NCI-H524 treated with DMSO at 0.1 percent for 48 hours (cell line): ENCODE results near the gene MEAK7.

Experiments used
- DNase-seq: peaks from one replicate; lab custom pipeline; 2025; lab: John Stamatoyannopoulos, UW

The MEAK7 gene

GRCh38 chr16:84465154-84465553 is 39.3 kb downstream of the MEAK7 start:
- no peak for DNase-seq

GRCh38 chr16:84464116-84464515 is 40.3 kb downstream of the MEAK7 start:
- DNase-seq, result no peak

DNA sequence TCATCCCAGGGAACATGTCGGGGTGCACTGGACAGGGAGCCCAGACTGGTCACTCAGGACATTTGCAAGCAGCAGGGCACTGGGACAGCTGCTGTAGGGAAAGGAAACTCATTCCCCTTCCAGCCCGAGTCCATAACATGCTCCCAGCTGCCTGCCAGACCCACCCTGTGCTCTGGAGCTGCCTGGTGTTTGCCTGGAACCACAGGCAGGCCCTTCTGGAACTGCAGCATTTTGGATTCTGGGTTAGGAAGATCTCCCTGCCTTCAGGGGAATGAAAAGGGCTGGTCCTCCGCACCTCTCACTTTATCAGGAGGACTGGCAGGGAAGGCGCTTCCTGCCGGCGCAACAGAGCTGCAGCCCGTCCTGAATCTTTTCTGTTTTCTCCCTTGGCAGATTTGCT is 41.2 kb downstream of the MEAK7 start:
- no peak for DNase-seq

DNA sequence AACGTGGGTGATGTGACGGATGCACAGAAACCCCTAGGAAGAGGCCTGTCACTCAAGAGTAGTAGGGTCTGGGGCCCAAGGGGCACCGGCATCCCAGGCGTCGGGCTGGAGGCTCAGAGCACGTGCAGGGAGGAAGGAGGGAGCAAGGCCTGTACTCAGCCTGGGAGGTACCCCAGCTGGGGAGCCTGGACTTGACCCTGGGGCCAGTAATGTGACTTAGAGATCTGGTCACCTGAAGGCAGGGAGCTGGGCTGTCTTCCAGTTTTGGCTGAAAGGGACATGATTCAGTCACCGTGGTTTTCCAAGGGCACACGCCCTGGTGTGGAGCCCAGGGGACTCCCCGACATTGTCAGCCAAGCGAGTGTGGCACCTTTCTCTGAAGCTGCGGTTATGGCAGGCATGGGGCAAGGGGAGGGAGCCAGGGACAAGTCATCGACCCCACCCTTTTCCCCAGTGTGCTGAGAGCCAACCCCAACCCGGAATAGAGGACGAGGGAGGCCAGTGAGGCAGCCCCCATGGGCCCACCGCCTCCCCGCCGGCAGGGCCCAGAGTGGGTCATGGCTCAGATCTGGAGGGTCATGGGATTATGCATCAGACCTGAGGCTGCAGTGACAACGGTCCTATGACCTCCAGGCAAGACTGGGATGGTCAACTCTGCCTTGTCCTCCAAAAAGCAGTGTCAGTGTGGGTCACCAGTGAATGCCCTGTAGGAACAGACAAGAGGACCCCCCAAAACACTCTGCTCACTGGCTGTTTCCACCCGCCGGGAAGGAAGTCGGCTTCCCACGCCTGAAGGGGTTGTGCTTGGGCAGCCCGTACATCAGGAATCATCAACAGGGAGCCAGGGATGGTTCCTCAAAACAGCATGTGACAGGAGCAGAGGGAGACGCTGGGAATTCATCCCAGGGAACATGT is 41.9 kb downstream of the MEAK7 start:
- DNase-seq, result no peak

GRCh38 chr16:84461413-84462295 is 42.8 kb downstream of the MEAK7 start:
- DNase-seq, result no peak

DNA sequence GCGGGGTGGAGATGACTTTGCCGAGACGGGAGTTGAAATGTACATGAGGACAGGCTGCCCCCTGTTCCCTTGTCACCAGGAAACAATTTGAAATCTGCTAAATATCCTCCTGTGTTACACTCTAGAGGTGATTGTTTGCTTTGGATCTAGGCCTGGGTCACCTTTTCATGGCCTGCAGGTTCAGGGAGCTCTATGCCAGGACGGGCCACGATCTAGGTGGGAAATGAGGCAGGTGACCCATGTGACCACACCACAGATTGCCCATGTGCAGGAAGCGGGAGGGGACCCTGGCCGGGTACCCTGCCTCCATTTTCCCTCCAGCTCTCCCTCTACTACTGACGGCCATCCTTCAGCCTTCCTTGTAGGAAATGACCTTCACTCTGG is 43.4 kb downstream of the MEAK7 start:
- DNase-seq, result no peak

DNA sequence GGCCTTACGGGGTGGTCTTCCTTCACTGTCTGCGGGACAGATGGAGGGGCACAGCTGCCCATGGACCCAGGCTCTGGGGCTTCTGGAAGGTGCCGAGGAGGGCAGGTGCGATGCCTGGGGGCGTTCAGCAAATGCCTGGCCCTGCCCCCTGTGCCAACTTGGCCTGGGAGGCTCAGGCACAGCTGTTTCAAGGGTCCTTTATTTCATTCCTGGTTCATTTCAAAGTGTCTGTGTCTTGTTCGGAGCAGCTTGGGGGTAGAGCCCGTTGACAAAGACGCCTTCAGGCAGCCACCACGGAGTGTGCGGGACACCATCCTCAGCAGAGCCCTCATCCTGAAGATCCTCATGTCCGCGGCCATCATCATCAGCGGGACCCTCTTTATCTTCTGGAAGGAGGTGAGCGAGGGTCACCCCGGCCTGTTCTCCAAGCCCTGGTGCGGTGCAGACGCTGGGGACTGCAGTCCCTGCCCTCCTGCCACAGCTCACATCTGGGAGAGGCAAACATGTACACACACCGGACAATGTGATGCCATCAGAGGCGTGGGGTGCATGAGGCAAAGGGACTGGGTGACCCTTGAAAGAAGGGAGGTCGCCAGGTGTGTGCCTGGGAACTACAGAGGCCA is 43.9 kb downstream of the MEAK7 start:
- DNase-seq, result peak; percentile 35

- peak; percentile 100 for DNase-seq
Measured at GRCh38 chr16:84459941-84460405, 44.5 kb downstream of the MEAK7 start.

GRCh38 chr16:84459533-84459894 is 44.9 kb downstream of the MEAK7 start:
- DNase-seq, result no peak

DNA sequence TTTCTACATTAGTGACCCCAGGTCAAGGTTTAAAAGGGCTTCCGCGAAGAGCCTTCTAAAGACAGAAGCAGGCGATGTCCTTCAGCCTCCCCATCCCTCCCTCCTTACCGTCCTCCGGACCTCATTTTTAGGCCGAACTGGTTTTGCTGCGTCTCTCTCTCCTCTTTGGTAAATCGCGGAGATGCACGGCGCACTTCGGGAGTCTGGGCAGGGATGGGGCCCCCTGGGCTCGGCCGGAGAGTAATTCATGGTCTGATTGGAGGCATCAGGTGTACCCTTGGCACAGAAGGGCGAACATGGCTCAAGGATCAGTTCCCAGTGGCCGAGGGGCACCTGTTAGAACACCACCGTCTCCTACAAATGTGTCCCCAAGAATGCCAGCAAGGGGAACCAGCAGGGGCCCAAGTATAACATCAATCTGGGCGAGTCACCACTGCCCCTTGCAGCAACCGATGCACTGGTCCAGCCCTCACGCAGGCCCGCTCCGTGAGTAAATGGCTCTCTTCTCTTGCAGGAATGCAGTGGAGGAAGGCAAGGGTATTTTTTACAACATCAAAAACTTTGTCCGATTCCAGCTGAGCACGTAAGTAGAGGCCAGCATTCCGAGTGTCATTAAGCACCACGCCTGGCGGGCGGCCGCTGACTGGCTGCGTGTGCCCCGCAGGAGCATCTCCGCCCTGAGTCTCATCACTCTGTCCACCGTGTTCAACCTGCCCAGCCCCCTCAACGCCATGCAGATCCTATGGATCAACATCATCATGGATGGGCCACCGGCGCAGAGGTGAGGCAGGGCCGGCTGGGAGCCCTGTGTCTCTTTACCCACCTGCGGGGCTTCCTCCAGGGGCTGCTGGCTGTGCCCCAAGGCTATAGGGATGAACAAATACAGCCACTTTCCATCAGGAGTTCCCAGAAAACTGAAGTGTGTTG is 45.6 kb downstream of the MEAK7 start:
- no peak for DNase-seq

DNA sequence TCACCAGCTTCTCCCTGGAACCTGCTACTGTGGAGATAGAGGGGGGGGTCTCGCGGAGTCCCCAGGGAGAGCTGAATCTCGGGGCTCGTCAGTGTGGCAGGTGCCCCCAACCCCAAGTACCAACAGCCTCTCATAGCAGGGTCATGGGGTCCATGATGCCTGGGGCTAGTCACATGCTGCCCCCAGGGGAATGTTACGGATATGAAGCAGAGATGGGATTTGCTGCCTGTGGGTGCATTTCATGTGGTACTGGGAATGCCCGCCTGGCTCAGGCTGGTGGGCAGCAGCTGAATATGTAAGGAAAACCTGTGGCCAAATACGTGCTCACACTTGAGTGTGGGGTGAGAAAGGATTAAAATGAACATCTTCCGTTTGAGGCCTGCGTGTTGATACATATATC is 49.4 kb downstream of the MEAK7 start:
- no peak for DNase-seq
